GM21619 (cell line): ENCODE data around the gene PCBD2.
A peak's percentile ranks its signal among the peaks of the same experiment; 100 is the strongest.
"Not testable (repeated sequence)": the region's sequence is repeated elsewhere in the genome, so short reads cannot be mapped to it uniquely, and the experiment has no call there.

ENCODE experiments used
- ATAC-seq: cut with Tn5 transposase; IDR thresholded peaks from one replicate; pipeline ENCODE4 v1.9.1; 2021; ENCODE audit not compliant: unreplicated experiment

Gene PCBD2

DNA sequence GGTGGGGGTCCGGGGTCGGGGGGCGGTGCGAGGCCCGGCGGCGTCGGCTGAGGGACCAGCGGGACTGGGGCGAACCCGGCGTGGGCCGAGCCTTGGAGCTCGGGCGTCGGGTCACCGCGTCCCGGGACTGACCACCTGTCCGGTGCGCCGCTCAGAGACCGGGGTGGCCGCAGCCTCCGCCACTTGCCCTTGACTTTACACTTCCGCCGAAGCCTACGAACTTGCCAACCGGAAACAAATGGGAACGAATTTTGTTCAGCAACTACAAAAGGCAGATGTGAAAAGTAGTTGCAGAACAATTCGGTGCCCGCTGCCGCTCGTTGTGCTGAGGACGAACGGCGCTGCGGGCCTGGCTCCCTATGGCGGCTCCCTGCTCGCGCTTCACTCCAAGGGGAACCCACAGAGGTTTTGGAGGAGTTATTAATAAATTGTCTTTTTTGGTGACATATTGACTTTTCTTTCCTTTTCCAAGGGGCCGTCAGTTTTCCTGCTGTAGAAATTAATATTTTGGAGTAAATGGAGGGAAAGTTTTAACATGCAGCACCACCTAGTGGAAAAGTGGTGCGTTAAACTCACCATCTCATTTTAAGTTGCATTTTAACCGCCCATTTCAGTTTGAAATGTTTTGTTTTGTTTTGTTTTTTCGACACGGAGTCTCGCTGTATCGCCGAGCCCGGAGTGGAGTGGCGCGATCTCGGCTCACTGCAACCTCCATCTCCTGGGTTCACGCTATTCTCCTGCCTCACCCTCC, 490 bp downstream of the PCBD2 start:
- ATAC-seq: peak; percentile 31

DNA sequence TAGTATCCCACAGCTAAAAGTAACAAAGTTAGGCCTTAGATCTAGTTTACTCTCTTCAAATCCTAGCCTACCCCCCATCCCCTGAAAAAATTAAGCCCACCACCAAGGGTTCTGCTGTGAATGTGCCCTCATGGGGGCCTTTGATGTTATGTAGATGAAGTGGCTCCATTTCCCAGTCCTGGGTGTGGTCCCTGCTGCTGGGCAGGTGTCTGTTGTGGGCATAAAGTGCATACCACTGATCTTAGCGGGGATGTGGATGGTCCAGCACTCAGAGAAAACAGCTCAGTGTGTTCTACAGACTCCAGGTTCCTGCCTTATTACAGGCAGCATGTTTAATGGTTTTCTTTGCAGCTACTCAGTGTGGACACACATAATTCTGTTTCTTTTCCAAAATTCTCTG, 1.9 kb downstream of the PCBD2 start:
- no peak for ATAC-seq

DNA sequence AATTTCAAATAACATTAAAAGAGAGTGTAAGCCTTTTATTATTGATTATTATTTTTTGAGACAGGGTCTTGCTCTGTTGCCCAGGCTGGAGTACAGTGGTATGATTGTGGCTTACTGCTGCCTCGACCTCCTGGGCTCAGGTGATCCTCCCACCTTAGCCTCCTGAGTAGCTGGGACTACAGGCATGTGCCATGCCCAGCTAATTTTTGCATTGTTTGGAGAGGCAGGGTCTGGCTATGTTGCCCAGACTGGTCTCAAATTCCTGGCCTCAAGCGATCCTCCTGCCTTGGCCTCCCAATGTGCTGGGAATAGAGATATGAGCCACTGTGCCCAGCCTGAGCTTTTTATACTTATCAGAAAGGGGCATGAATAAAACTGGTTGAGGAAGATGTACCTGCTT, 5.8 kb downstream of the PCBD2 start:
- ATAC-seq: not testable (repeated sequence)

DNA sequence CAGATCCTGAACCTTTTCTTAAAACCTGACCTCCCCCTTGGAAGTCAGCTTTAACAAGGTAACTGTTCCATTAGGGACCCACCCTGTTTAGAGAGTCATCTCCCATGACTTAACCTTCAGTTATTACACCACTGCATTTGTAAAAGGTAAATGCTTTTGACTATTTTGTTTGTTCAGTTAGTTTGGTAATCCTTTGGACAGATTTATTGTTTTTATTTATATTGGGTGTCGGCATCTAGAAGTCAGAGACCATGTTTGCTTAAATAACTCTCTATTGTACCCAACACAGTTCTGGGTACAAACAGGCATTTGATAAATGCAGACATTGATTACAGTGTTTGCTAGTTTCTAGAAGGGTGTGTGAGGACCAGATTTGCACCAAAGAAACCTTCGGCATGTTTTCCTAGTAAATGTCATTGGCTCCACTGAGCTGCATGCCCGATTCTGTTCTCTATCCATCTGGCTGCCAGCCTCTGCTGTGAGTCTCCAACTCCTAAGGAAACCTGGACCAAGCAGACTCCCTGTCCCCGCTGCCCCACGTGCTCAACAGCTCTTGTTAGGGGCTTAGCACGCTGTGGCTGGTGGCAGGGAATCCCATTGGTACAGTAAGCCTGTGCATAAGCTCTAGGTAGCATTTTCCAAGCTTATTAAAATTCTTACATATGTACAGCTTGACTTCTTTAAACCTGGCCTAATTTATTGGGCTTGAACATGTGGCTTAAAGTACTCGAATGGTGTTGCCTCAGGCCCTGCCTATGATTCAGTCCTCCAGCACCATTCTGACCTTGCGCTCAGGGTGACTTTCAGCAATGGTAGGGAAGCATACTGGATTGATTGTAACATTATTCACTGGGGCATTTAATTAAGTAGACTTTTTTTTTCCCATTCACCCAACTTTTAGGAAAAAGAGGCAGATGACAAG, 6.6 kb downstream of the PCBD2 start:
- no peak for ATAC-seq

DNA sequence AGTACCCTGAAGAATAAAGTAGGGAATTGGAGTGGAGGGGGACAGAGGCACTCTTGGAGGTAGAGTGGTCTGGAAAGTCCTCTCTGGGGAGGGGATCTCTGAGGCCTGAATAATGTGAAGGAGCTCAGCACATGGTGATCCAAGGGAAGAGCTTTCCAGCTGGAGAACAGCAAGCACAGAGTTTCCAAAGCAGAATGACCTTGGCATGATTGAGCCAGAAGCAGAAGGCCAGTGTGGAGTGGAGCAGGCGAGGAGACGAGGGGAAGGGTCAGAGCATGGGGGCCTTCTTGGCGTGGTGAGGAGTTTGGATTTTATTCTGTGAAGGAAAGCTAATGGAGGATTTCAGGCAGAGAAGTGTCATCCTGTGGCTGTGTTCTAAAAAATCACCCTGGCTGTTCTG, 8.3 kb downstream of the PCBD2 start:
- no peak for ATAC-seq

DNA sequence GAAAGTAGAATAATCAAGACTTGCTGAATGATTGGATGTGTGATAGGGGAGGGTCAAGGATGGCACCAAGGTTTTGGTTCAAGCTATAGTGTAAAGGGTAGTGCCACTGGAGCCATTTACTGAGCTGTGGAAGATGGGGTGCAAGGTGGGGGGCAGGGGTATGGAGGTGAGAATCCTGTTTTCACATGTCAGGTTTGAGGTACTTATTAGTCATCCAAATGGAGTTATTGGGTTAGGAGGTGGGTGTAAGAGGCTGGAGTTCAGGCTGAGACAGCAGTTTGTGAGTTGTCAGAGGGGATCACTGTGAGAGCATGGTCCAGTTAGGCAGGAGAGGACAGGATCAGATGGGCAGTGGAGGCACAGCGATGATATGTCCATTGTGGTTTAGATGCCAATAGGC, 8.9 kb downstream of the PCBD2 start:
- no peak for ATAC-seq

DNA sequence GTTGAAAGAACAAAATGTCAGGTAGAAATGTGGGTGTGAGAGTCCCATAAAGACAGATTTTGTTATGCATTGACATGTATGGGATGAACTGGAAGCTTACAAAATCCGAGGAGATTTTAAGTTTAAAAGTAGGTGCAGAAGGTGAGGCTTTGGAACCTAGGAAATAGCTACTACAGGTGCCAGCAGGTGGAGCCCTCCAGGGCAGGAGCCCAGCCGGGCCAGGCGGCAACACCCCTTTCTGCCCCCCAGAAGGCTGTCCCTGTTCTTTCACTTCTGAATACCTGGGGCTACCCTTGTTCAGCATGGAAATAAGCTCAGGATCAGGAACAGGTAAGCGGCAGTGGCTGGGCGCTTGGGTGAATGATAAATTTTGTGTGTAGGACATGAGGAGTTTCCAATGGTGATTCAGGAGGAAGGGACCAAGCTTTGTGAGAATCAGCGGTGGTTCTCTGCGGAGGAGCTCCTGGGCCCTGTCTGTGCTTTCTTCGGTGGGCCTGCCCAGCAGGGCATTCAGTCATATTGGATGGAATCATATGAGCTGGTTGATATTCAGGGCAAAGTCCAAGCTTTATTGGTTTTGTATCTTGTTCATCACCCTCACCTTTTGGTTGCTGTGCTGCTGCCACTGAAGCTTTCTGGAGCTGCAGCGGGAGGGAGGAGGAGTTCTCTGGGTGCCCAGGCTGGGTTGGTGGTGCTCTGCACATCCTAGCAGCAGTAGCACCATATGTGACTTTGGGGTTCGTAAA, 12.3 kb downstream of the PCBD2 start:
- no peak for ATAC-seq

DNA sequence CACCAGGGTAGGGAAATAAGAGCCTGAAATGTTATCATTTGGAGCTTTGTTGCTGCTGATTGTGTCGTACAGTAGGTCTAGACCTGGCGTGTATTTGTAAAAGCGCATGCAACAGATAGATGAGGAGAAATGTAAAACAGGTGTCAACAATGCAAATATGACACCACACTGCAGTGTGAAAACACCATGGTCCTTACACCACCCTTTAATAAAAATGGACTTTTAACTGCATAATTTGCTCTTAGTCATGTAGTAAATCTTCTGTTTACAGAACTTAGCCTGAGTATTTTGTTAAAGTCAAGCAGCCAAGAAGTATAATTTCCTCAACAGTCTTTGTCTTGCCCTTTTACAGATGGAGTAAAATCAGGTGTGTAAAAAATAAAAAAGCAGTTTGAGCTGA, 13.9 kb downstream of the PCBD2 start:
- no peak for ATAC-seq

DNA sequence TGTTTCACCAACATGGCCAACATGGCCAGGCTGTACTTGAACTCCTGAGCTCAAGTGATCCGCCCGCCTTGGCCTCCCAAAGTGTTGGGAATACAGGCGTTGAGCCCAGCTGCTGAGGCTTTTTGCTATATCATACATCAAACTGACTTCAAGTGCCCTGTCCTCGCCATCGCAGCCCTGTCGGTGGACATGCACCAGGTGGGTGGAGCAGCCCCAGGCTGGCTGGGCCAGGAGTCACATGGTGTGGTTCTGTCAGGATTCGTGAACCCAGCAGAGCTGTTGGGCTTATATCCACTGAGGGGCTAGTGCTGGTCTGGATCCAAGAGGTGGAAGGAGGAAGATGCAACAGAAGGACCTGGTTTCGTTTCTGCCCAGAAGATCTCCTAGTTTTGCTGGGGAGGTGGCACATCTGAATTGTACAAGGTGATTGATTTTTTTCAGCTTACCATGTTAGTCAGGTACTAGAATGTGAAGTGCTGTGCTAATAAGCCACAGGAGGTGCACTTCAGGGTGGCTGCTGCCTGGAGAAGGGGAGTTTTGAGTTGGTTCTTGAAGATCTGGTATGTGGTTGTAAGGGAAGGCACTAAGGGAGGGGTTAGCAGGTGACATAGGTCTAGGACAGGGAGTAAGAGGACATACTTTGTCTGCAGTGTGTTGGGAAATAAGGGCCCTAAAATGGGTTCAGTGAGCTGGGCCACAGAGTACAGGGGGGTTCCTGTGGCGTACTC, 16.1 kb downstream of the PCBD2 start:
- no peak for ATAC-seq

DNA sequence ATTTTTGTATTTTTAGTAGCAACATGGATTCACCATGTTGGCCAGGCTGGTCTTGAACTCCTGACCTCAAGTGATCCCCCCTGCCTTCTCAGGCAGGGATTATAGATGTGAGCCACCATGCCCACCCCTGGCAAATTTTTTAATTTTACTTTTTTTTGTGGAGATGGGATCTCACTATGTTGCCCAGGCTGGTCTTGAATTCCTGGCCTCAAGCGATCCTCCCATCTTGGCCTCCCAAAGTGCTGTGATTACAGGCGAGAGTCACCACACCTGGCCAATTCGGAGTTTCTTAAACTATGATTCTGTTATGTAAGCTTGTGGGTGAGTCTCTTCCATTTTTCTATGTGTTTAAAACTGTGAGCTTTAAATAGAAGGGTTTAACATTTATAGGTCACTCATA, 27.6 kb downstream of the PCBD2 start:
- no peak for ATAC-seq

DNA sequence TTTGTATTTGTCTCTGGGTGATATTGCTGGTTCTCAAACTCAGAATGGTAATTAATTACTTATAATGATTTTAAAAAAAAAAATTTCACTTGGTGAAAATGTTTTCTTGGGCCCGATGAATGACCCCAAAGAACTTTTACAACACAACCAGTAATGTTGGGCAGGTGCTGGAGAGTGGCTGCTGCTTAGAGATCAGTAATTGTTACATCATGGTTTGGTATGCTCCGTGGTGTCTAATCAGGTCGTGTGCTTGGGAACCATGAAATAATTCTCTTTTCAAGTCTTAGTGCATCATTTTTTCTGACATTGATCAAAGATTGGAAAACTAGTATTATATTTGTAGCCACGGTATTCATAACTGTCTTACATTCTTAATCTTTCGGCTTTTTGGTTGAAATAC, 29.3 kb downstream of the PCBD2 start:
- ATAC-seq: no peak

DNA sequence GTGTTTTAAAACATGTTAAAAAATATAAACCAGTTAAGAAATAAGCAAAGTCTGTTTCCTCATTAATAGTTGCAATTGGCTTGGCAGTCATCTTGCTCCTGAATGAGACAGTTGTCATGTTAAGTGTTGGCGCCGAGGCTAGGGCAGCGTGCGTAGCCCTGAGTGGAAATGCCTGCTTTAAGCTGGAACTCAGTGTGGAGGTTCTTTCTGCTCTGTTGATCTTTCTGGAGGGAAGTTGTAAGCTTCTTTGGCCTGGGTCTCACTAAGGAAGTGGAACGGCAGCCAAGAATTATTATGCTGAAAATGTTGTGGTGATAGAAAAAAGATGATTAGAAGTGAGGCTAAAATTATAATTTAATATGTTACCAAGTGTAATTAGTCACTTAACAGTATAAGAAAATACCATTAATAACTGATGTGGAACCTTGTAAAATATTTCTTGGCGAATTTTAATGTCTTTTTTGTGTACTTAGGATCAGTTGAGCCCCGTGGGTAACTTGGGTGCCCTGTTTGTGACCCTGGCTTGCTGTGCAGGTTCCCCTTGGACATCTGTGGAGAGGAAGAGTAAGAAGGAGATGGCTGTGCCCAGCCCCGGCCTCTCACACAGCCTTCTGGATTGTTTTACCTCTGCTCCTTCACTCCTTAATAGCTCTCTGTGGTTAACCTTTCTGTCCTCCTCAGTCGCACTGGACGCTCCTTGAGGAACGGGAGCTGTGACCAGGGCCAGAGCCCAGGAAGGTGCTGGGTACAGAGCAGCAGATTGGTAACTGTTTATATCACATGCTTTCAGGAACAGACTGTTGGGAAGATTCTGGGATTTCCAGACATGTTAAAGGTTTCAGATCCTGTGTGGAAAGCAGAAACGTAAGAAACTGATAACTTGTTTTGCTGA, 31.0 kb downstream of the PCBD2 start:
- no peak for ATAC-seq

DNA sequence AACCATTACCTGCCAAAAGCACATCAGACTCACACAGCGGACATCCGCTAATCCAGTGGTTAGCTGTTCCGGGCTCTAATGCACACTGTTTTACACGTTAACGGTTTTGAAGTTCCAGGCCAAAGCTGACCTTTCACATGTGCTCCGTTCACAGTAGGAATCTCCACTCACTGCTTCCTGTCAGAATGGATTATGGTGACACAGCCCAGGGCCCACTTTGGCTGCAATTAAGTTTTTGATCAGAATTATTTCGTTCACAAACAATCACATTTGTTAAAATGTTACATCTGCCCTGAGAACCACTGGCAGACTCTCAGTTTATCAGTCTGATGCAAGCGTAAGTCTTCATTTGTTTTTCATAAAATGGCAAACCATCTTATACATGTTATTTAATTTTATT, 32.6 kb downstream of the PCBD2 start:
- no peak for ATAC-seq

DNA sequence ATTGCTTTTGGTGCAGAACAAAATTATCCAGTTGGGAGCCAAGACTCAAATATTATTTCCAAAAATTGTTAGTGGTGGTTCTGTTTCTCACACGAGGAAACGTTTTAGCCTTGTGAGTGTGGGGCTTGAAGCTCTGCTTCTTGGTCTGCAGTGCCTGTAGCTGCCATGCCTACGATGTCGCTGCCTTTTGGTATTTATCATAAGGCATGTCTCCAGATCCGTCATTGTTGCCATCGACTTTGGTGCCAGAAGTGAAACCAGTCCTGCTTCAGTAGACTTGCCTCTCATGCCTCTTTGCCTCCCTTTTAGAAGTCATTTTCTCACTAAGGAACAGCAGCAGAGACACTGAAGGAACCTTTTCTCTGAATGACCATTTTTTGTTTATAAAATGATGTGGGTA, 33.1 kb downstream of the PCBD2 start:
- ATAC-seq: no peak

DNA sequence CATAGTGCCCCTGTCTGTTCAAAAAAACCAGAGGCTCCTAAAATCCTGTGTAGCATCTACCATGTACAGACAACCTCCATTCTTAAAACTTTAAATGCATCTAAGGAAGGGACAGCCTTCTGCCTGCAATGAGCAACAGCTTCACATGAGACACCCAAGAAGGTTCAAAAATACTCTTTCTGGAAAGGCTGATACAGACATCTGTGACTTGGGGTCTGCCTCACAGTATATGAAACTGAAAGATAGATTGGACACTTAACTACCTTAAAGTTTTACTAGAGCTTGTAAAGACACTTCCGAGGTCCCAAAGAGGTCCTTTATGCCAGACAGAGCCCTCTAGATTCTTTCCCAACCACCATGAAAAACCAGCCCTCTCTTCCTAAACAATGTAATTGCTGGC, 34.6 kb downstream of the PCBD2 start:
- no peak for ATAC-seq

DNA sequence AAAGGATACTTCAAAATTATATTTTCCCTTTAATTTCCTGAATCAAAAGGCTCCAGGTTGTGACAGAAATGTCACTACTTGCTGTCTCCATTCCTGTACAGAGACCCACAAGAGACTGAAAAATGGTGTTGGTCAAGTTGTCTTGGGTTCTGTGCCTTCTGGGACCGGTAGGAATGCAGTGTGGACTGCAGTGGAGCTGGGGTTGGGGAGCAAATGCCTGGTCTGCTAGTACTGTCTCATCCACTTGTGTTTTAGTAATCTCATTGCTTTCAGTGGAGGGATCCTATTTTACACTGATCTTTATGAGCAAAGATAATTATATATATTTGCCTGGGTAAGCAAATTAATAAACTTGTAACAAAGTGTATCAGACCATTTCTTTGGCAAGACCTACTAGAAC, 38.6 kb downstream of the PCBD2 start:
- ATAC-seq: no peak

DNA sequence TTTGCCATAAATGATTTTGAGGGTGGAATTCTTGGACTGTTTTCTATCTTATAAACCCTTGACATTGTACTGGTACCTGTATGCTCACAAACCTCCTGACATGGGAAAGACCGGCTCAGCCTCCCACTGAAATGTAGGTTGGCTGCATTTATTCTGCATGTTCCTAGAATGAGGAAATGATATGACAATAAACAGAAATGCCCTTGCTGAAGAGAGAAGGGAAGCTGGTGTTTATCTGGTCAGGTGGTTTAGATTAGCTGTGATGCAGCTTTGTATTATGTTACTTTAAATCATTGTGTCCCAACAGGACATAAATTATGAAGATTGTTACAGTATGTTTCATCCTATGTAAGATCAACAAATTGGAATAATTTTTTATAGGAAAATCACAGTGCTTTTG, 39.7 kb downstream of the PCBD2 start:
- no peak for ATAC-seq

DNA sequence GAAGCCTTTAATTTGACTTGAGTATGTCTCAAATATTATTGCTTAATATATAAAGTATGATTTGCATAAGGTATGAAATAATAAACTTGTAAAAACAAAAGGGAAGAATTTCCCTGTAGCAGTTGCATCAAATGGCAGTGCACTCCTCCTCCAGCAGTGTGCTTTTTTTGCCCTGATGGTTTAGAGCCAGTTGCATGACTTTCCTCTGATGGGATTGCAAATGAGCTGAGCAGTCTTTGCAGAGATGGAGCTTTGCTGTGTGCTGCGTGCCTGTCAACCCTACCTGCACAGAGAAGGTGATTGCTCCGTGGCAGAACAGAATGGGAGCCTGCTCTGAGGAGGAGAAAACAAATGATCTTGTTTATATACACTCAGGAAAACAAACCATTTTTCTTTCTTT, 40.1 kb downstream of the PCBD2 start:
- ATAC-seq: no peak

DNA sequence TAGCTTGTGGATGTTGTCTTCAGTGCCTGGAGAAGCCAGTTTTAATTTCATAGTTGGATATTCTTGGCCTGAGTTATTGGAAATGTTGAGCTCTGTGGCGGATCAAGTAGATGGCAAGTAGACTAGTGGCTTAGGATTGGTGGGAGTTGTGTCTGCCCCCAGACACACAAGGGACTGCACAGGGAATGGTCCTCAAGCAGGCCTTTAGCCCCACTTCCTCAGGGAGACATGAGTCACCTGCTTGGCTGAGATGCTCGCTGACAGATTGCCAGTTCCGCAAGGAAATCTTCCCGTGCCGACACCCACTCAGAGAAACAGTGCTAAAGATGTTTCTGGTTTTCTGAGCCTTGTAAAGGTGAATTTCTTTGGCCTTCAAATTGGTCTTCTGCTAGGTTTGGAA, 44.0 kb downstream of the PCBD2 start:
- no peak for ATAC-seq

DNA sequence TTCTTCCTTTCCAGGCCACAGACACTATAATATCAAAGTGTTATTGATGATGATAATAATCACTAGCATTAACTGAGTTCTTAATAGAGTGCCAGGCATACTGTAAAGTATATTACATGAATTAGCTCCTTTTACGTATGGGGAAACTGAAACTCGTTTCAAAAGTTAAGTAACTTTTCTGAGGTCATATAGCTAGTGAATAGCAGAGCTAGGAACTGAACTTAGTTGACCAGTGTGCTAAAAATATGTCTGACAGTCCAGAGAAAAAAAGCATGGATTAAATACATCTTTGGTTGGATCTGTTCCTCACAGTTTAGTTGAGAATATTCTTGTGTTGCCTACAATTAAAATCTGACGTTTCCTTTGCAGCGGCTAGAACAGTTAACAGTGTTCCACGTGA, 44.4 kb downstream of the PCBD2 start:
- ATAC-seq: no peak
